Raji (cell line): Measurements from ENCODE around the gene DDI2.

ENCODE experiments used
- POLR2A ChIP-seq: IDR thresholded peaks from 2 replicates; pipeline ENCODE4 v1.6.1; 2011; ENCODE audit warnings: low read depth, low read length, control low read depth; ENCODE audit not compliant: insufficient read depth

The DDI2 gene

GRCh38 chr1:15680561-15681348, 63.5 kb downstream of the DDI2 start:
- no peak for TF ChIP-seq POLR2A

- TF ChIP-seq POLR2A, result no peak
These were observed 64.4 kb downstream of the DDI2 start for GRCh38 chr1:15681349-15682292.

DNA sequence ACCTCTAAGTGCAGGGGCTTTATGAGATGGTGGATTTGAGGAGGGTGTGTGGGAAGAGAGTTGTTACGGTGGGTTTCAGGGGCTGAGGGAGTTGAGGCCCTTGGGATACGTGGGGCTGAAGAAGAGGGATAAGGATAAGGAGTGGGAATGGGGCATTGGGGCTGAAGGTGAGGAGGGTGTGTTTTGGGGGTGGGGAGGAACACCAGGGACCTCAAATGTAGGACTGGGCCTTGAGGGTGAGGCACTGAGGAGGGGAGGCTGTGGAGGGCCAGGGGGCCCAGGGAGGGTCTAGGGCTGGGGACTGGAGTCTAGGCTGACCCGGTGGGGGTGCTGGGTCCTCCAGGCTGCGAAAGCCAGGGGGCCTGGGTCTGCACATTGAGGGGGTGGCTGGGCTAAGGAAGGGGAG, 65.7 kb downstream of the DDI2 start:
- TF ChIP-seq POLR2A, result no peak

GRCh38 chr1:15683345-15684039, 66.2 kb downstream of the DDI2 start:
- no peak for TF ChIP-seq POLR2A

DNA sequence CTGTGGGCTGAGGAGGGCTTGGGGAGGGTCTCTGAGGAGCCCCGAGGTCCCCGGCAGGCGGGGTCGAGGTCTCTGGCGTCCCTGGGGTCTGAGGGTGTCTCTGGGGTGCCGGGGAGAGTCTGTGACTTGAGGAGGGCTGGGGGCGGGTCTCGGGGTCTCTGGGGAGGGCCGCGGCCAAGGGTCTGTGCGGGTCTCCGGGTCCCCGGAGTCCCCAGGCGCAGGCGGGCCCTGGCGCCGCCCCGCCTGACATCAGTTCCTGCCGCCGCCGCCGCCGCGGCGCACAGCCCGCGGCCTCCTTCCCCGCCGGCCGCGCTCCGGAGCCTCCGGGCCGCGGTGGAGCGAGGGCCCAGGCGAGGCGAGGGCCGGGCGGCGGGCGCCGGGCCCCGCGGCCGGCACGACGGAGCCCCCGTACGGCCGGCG, 66.8 kb downstream of the DDI2 start, which contains the start of gene PLEKHM2:
TSS of gene PLEKHM2 (plus strand) at position 279 of the 420 bp plus-strand sequence. CDS start 239 bp downstream, outside the sequence.
- TF ChIP-seq POLR2A, result peak; percentile 75

- TF ChIP-seq POLR2A, result no peak
These were observed 67.4 kb downstream of the DDI2 start for GRCh38 chr1:15684468-15685291.

DNA sequence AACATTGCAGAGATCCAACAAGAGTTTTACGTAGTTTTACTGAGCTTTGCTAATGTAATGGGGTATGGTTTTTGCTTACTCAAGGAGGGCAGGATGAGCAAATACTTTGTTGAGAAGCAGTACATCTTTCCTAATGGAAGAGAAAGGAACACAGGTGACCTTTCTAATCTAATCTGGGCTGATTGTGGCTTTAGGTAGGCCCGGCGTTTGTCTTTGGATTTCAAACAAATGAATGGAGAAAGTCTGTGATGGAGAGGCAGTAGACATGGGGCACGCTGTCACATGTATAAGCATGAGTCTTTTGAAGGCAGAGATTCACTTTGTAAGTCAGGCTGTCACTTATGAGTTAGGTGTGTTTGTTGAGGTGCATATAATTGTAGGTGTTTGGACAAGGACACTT, 68.6 kb downstream of the DDI2 start:
- no peak for TF ChIP-seq POLR2A

DNA sequence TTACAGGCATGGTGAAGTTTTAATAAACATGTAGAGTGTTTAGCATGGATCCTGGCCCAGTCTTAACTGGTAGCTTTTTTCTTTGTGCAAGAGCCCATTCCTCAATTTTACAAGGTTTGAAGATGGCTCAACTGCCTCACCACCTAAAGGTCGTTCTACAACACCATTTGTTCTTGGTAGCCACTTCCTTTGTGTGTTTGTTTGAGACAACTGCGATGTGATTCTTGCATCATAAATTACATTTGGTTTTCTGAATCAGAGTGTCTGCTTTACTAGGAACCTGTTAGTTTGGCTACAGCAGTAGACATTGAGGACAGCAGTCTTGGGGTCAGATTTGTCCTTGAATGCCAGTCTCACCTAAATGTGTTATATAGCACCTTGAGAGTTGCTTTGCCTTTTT, 70.2 kb downstream of the DDI2 start:
- TF ChIP-seq POLR2A, result no peak

DNA sequence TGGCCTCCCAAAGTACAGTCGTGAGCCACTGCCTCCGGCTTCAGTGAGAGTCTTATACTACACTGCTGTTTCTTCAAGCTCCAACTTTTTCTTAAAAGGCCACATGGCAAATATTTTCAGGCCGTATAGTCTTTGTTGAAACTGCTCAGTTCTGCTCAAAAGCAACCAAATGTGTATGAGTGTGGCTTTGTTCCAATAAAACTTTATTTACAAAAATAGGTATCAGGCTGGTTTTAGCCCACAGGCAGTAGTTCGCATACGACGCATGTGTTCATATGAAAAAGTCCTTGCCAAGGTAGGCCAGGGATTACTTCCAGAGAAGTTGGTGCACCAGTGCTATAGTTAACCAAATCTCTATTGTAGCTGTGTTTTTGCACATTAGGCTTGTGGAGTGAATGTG, 73.1 kb downstream of the DDI2 start:
- TF ChIP-seq POLR2A, result no peak

DNA sequence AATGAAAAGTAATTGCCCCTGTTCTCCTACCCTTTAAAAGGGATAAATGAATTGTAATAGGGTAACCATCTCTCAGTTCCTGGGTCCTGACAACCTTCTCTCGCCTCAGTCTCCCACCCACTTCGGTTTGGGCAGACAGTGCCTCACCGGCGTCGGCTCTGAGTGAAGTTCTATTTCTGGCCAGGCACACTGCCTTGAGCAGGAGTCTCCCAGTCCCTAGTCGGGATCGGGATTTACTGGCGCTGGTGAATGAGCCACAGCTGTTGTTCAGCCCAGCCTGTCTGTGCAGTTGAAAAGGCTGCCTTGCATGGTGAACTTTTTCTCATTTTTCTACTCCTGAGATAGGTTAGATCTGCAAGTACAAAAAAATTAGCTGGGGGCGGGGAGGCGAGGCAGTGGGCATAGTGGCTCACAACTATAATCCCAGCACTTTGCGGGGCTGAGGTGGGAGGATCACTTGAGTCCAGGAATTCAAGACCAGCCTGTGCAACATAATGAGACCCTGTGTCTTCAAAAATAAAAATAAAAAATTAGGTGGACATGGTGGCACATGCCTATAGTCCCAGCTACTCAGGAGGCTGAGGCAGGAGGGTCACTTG, 74.3 kb downstream of the DDI2 start:
- no peak for TF ChIP-seq POLR2A

- TF ChIP-seq POLR2A, result no peak
These were observed 74.9 kb downstream of the DDI2 start for GRCh38 chr1:15692121-15692682.

DNA sequence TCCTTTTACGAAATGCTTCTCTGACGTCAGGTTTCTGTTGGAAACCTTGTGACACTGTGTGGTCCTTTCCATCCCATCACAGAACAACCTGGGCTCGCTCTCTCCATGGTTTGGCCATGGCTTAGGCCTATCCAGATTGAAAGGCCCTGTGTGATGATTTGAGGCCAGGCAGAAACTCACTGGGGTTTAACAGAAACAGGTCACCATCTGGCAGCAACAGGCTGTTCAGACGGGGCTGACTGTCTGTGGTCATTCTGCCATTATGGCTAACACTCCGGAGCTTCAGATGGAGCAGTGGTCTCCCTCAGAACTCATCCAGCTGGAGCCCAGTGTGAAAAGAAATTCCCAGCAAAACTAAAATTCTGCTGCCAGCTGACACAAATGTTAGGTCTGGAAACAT, 76.1 kb downstream of the DDI2 start:
- TF ChIP-seq POLR2A, result no peak

DNA sequence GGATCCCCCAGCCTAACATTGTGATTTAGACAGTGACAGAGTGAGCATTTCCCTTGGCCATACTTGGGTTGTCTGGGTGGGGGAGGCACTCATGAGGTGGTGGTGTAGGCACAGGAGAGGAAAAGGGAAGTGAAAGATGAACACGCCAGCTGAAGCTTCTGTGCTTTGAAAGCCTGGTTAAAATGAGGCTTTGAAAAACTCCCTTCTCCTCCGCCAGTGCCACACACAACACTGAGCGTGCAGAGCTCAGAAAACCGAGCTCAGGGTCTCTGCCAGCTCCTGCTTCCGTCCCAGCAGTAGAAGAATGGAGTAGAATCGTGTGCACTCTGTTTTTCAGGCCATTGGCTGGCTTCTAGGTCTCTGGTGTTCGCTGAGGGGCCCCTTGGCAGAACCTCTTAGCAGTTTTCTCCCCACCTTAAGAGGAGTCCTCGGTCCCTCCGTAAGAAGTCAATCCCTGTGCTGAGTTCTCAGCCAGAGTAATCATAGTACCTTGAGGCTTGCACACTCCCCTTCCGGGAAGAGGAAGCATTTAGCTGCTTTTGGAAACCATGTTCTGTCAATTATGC, 79.8 kb downstream of the DDI2 start:
- peak; percentile 49 for TF ChIP-seq POLR2A

DNA sequence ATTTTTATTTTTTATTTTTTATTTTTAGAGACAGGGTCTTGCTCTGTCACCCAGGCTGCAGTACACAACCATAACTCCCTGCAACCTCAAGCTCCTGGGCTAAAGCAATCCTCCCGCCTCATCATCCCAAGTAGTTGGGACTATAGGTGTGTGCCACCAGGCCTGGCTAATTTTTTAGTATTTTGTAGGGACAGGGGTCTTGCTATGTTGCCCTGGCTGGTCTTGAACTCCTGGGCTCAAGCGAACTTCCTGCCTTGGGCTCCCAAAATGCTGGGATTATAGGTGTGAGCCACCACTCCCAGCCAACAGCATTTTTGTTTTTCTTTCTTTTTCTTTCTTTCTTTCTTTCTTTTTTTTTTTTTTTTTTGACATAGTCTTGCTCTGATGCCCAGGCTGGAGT, 80.9 kb downstream of the DDI2 start:
- TF ChIP-seq POLR2A, result no peak

DNA sequence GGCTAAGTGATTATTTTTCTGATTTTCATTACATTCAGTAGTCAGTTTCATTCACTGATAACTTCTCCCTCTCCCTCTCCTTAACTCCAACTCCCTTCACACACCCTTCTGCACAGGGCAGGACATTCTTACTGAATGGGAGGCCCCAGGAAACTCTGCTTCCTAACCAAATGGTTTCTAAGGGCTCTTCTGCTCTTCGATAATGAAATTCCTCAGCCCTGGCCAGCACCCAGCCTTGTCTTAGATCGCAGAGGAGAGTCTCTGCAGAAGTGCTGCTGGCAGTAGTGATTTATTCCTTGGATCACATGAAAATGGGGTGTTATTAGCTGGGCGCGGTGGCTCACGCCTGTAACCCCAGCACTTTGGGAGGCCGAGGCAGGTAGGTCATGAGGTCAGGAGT, 83.2 kb downstream of the DDI2 start:
- TF ChIP-seq POLR2A, result no peak
